Gastroesophageal sphincter (tissue), 3 donors: ENCODE data around the gene STYXL2.

Source experiments
- EP300 ChIP-seq: sonication (generic); formaldehyde crosslinking; IDR thresholded peaks from one replicate; pipeline ENCODE4 v1.6.1; 2017; ENCODE audit warnings: antibody characterized with exemption, mild to moderate bottlenecking
- POLR2A ChIP-seq, 2 donors: fragments of 450-650 bp; IDR thresholded peaks; one replicate each; pipeline ENCODE4 v1.6.1; 2017; ENCODE audit warnings: antibody characterized with exemption in 2 of 2, mild to moderate bottlenecking in 2 of 2, moderate library complexity in 1 of 2
- TF ChIP-seq, protein P1 (sequence below), 4 experiments: fragments of 200-600 bp in 2 of 4; fragments of 450-650 bp in 2 of 4; sonication (generic) in 1 of 4; IDR thresholded peaks; one replicate each; pipeline ENCODE4 v1.5.1; 2017 to 2019; ENCODE audit warnings: antibody characterized with exemption in 4 of 4, mild to moderate bottlenecking in 2 of 4, moderate library complexity in 2 of 4

DNA sequence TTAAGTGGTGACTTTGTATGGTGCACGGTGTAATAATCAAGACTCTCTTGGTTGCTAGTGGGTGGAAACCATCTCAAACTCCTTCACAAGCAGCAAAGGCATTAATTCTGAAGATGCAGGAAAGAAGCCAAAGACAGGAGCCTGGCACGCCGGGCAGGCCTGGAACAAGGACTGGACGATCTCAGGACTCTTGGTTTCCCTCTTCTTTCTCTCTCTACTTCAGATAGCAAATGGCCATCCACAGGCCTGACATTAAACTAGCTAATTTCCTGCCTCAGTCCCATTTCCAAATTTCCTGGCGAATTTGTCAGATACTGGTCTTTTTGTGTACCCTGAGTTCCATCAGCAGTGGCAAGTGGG is 28.2 kb downstream of the STYXL2 start:
- TF ChIP-seq POLR2A (IDR thresholded peaks at IDR 0.05) (no peak), EP300 (no peak)
- TF ChIP-seq, protein P1, sequence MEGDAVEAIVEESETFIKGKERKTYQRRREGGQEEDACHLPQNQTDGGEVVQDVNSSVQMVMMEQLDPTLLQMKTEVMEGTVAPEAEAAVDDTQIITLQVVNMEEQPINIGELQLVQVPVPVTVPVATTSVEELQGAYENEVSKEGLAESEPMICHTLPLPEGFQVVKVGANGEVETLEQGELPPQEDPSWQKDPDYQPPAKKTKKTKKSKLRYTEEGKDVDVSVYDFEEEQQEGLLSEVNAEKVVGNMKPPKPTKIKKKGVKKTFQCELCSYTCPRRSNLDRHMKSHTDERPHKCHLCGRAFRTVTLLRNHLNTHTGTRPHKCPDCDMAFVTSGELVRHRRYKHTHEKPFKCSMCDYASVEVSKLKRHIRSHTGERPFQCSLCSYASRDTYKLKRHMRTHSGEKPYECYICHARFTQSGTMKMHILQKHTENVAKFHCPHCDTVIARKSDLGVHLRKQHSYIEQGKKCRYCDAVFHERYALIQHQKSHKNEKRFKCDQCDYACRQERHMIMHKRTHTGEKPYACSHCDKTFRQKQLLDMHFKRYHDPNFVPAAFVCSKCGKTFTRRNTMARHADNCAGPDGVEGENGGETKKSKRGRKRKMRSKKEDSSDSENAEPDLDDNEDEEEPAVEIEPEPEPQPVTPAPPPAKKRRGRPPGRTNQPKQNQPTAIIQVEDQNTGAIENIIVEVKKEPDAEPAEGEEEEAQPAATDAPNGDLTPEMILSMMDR (IDR thresholded peaks at IDR 0.05) = no peak
